Right hindlimb (tissue), 1 donor: ENCODE results near the gene PRXL2B.

Source experiments
- DNase-seq: peaks from one replicate; pipeline ENCODE4 v3.0.0-alpha.2; 2018

Gene PRXL2B

DNA sequence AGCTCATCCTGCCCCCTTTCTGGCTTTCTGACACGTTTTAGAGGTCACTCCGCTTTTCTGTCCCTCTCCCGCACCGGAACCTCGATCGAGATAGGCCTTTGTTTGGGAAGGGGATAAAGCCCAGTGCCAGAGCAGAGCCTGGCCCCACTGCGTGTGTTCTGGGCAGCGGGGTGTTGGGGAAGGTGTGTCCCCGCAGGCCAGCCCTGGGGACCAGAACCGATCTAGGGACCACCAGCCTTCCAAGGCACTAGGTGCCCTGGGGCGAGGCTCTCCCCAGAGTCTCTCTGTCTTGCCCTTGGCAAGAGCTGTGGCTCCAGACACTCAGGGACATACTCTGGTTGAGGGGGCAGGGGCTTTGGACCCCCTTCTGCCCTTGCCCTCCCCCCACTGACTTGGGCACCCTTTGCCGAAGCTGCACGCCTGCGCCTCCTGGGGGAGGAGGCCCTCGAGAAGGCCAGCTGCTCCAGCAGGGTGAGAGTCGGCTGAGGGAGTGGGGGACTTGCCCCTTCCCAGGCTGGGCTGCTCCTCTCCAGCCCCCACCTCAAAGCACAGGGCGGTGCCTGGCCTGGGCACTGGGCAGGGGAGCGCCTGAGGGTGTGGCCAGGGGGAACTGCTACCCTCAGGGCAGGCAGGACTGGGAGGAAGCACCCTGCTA lies 16.4 kb downstream of the PRXL2B start:
- no peak for DNase-seq

- no peak for DNase-seq
Measured at GRCh38 chr1:2603521-2604155, 17.1 kb downstream of the PRXL2B start.

GRCh38 chr1:2604156-2604843 lies 17.7 kb downstream of the PRXL2B start:
- no peak for DNase-seq

- no peak for DNase-seq
Measured at GRCh38 chr1:2604844-2605508, 18.4 kb downstream of the PRXL2B start.

DNA sequence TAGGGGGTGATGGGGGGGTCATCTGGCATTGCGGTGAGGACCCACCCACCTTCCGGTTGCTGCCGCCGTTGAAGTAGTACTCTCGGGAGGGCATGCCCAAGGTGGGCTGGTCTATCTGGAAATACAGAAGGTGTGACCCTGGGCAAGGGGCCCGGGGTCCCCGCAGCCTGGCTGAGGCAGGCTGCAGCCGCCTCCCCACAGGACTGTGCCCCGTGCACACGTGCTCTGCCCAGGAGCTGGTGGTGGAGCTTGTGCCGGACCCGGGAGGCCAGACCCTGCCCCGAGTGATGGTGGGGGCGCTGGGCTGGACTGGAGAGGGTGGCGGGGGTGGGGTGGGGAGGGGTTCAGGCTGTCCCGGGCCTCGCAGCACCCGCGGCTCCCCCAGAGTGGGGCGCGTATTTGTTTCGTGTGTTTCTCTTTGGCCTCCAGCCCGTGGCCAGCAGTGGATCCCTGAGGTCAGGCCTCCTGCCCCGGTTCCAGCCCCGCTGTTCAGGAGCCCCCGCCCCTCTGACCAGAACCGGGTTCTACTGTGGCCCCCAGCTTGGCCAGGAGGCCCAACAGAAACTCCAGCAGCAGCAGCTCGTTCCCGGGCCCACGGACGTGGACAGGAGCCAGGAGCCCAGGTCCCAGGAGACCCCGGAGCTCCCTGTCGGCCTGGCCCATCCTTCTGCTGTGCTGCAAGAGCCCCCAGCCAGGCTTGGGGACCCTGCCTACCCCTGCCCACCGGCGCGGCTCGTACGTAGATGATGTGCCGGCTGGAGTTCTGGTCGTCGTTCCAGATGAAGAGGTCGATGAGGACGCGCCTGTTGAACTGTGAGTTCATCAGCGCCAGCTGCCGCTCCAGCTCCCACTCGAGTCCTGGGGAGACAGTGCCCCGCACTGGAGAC lies 19.2 kb downstream of the PRXL2B start:
- no peak for DNase-seq

GRCh38 chr1:2606396-2606880 lies 19.9 kb downstream of the PRXL2B start:
- DNase-seq: no peak

DNA sequence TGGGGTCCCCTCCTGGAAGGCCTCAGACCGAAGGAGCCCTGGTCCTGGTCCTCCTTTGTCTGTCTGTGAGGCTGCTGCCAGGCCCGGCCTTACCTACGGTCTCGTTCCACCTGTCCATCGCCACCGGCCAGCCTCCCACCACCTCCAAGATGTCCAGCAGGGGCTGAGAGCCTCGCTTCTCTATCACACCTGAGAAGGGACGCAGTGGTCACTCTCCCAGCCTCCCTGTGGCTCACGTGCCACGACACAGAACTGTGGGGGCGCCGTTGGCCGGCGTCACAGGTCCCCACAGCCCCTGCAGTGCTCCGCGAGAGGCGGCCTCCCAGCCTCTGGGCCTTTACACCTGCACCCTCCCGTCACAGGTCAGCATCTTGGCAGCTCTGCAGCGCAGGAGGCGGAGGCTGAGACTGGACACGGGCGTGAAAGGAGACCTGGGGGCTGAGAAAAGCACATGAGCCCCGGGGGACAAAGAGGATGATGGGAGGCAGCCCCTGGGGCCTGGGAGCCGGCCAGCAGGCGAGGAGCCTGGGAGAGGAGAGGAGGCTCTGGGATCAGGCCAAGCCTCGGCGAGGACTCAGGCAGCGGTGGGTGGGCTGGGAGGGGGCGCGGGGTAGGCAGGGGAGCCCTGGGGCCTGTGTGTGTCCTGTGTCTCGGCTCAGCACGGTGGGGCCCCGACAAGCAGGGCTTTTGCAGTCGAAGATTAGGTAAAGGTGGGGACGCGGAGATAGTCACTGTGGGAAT lies 20.5 kb downstream of the PRXL2B start:
- DNase-seq: no peak

- DNase-seq: peak; percentile 71
Measured at GRCh38 chr1:2607641-2608091, 21.1 kb downstream of the PRXL2B start.

- DNase-seq: no peak
Measured at GRCh38 chr1:2609319-2610035, 22.9 kb downstream of the PRXL2B start.

- no peak for DNase-seq
Measured at GRCh38 chr1:2610036-2610959, 23.7 kb downstream of the PRXL2B start.

- peak; percentile 63 for DNase-seq
Measured at GRCh38 chr1:2611031-2611501, 24.5 kb downstream of the PRXL2B start.

DNA sequence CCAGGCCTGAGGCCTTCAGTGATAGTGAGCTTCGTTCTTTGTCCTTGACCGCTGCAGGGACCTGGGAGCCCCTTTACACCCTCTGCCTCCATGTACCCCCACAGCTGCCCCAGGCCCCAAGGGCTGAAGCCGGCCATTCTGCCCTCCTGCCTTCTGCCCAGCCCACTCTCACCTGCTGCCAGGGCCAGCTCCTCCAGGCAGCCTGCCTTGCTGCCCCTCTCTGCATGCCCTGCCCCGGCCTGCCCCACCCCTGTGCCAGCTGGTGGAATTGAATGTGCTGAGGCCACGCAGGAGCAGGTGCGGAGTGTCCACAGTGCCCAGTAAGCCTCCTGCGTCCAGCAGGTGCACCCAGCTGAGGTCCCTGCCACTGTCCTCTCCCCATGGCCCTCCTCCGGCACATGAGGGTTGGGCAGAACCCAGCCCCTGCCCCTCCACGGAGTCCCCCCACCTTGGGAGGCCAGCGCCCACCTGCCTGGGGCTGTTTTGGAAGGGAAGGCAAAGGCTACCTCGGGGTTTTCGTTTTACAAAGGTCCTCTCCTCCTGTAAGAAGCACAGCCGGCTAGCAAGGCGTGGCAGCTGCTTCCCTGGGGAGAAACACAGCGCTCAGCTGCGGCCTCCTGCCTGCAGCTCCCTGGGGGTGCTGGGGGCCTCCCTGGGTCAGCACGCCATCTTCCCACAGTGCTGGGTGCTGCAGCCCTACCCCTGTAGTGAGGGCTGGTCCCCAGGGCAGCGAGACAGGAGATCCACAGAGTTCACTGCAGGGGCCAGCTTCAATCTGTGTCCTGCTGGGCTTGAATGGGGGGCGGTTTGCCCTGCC lies 25.3 kb downstream of the PRXL2B start:
- no peak for DNase-seq

GRCh38 chr1:2612591-2613365 lies 26.2 kb downstream of the PRXL2B start:
- no peak for DNase-seq

DNA sequence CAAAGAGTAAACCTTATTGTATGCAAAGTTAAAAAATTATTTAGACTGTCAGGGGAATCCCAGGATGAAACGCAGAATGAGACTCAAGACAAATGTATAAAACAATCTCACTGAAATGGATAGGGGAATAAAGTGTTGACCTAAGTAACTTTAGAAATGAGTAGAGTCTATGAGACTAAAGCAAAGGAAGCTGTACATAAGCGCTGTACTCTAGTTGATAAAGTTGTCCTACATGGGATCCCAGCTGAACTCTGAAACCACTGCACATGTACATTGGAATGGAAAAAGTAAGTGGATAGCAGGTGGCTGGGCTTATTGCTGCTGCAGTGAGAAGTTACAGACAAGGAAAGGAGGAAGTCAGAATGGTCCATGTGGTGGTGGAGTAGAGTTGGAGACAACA lies 27.6 kb downstream of the PRXL2B start:
- DNase-seq: no peak

GRCh38 chr1:2617971-2618470 lies 31.4 kb downstream of the PRXL2B start:
- DNase-seq: no peak

GRCh38 chr1:2623571-2624337 lies 37.2 kb downstream of the PRXL2B start:
- DNase-seq: no peak
